ENCODE results near the gene CDKN2AIPNL.

The CDKN2AIPNL gene, protein sequence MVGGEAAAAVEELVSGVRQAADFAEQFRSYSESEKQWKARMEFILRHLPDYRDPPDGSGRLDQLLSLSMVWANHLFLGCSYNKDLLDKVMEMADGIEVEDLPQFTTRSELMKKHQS

DNA sequence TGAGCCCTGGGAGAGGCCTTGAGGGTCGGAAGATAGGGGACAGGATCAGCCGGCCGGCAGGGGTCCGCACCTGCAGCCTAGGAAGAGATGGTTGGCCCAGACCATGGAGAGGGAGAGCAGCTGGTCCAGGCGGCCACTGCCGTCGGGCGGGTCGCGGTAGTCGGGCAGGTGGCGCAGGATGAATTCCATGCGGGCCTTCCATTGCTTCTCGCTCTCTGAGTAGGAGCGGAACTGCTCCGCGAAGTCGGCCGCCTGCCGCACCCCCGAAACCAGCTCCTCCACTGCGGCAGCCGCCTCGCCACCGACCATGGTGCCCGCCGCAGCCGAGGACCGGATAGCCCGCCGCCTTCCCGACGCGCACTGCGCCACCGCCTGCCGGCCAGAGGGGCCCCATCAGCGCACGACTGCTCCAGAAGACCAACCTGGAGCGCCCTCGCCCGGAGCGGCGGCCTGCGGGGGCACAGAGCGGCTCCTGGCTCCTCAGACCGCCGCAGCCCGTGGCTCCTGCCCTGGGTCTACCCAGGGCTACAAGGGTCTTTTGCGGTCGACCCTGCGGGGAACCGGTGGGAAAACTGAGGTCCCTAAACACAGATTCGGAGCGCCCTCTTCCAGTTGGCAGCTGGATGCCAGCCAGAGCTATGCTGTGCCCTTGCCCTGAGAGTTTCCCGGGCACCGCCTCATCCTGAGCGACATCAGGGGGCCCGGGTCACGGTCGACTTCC, at the start of gene CDKN2AIPNL:
TSS of gene CDKN2AIPNL (minus strand) at position 336 of the 721 bp plus-strand sequence. CDS start at position 309, 27 bp downstream.
- peak; percentile 94 for DNase-seq

DNA sequence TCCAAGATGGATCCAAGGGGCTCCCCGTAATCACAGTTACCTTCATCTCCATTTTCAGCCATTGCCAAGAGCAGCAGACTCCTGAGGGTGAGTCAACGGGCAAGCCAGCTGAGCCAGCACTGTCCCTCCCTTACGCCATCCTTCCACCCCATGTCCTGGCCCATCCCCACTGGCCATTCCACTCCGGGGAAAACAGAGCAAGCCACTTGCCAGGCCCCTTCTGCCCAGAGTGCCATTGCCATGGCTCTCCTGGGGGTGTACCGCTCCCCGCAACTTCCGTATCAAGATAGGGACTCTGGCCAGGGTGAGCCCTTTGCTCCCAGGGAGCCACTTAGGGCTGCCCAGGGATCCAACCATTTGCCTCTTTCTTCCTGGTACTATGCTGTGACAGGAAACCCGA, 48.9 kb upstream of the CDKN2AIPNL start:
- DNase-seq, result no peak

DNA sequence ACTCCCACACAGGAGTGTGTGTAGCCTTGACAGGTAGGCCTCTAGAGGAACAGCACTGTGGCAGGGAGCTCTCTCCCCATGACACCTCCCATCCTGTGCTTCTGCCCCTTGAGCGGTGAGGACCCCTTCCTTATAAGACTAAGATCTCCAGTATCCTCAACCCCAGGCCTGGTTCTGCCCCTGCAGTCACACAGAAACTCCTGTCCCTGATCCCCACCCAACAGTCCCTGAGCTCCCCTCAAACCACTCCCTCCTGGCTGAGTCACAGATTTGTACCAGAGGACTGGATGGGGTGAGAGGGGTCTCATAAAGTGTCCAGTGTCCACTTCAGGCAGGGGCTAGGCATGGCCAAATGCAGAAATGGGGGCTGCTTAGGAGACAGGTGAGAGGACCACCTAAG, 47.8 kb upstream of the CDKN2AIPNL start:
- no peak for DNase-seq

- no peak for DNase-seq
These were observed 47.3 kb upstream of the CDKN2AIPNL start for GRCh38 chr5:134459010-134459403.

DNA sequence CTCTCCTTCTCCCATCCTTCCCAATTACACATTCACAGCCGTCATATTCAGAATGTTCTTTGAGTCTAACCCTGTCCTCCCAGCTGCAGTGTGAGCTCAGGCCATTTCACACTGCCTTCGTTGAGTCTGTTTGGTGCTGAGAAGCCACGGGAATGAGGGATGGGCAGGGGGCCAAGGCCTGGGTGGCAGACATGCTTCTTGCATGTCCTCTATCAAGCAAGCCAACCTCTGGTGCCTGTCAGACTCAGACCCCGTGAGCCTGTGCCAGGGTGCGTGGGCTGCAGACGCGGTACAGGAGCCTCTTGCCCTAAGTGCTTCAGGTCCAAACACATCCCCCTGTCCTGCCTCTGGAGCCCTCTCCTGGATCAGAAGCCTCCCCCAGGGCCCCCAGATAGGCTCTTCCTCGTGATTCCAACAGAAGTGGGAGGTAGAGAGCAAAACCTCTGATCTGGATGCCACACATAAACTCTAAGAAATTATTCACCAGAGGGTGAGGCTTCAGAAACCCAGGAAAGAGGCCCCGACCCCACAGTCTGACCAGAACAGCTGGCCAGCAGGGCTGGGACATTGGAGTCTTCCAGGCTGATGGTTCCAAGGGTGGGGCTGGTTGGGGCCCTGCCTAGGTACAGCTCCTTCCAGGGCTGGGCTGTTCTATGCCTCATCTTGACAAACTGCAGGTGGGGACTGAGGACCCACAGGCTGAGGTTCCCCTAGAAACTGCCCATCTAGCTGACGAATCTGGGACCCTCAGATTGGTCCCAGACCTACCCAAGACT, 46.7 kb upstream of the CDKN2AIPNL start:
- no peak for DNase-seq

DNA sequence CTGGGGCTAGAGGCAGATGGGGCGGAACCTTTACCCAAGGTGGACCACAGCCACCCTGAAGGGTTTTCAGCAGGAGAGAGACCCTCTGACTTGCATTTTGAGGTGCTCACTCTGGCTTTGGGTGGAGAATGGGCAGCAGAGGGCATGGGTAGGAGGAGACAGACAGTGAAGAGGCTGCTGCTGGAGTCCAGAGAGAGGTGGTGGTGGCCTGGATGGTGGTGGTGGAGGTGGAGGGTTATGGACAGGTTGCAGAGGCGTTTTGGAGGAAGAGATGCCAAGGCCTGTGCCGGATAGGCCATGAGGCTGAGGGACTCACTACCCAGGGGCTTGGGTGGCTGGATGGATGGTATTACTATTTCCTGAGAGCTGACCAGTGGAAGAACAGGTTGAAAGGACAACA, 46.1 kb upstream of the CDKN2AIPNL start:
- no peak for DNase-seq

- no peak for DNase-seq
These were observed 45.1 kb upstream of the CDKN2AIPNL start for GRCh38 chr5:134456825-134457224.

- no peak for DNase-seq
These were observed 43.8 kb upstream of the CDKN2AIPNL start for GRCh38 chr5:134455466-134455865.

GRCh38 chr5:134453016-134453415, 41.3 kb upstream of the CDKN2AIPNL start:
- DNase-seq, result no peak

- DNase-seq, result no peak
These were observed 40.3 kb upstream of the CDKN2AIPNL start for GRCh38 chr5:134451936-134452505.

DNA sequence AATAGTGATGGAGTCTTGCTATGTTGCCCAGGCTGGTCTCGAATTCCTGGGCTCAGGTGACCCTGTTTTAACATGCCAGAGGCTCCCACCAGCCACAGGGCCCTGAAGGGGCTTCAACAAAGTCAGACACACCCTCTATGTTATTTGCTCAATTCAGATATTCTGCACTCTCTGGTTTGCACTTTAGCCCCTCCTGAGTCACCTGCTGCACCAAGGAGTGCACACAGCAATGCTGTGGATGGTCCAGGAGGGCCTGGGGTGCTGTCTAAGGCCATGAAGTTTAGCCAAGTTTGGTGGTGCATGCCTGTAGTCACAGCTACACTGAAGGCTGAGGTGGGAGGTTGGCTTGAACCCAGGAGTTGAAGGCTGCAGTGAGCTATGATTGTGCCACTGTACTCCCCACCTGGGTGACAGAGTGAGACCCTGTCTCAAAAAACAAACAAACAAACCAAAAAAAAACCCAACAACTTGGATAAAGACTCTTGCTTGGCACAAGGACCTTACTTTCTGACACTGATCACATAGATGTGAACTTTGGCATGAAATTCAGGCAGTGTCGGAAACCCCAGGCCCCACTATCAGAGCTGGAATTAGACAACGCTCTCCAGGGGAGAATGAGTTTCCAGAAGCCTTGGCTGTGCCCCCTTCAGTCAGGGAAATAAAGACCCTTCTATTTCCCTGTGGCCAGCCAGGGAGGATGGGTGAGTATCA, 39.7 kb upstream of the CDKN2AIPNL start:
- no peak for DNase-seq

DNA sequence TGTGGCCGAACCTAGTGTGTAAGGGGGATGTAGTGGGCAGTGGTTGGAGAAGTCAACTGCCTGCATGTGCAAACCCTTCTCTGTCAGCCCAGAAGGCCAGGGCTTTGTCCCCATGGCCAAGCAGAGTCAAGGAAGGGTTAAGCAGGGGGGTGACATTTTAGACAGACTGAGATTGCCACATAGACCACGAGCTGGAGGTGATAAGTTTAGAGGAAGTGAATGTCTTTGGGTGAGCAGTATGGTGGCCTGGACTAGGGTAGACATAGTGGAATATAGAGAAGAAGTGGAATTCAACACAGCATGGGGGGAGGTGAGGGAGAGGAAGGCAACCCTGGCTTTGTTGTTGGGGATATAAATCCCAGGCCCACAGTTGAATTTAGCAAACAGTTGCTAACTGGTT, 38.7 kb upstream of the CDKN2AIPNL start:
- no peak for DNase-seq

DNA sequence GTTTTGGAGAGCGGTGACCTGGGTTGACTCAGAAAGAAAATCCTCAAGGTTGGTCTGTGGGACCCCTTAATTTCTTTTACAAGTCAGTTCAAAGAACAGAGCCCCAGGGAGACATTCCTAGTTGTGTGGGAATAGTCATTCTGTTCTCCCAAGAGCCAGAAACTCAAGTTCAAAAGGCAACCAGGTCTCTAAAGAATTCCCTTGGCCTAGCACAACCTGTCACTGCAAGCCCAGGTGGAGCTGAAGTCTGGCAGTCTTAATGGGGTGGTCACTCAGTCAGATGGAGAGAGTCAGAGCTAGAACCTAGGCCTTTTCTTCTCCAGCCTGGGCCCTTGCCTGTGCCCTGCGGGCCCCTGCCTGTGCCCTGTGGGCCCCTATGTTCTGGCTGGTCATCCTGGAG, 37.5 kb upstream of the CDKN2AIPNL start:
- DNase-seq, result no peak

DNA sequence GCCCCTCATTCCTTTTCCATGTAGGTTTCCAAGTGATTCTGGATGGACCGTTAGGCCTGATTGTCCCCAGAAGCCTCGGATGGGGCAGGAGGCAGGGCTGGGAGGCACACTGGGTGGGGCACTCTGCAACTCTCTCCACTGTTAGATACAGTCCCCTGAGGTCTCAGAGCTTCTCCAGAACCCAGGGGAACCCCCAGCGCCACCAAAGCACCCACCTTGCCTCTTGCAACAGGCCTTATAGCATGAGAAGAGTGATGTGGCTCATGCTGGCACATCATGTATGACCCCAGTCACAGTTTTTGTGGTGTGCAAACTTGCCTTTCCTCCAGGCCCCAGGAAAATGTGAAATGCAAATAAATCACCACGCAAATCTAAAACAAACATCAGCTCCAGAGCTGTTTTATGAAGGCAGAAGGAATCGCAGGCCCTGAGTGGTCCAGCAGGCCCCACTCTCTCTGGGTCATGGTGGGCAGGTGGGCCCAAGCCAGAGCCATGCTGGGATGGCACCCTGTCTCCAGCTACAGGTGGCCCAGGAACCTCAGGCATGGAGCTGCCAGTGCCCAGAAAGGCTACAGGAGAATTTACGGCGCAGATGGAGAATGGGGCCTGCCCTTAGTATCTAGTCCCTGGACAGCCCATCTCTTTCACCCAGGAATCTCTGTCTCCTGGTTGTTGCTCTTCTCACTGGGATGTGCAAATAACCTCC, 36.3 kb upstream of the CDKN2AIPNL start:
- no peak for DNase-seq

GRCh38 chr5:134446938-134447337, 35.3 kb upstream of the CDKN2AIPNL start:
- no peak for DNase-seq

- no peak for DNase-seq
These were observed 34.5 kb upstream of the CDKN2AIPNL start for GRCh38 chr5:134445856-134446818.

DNA sequence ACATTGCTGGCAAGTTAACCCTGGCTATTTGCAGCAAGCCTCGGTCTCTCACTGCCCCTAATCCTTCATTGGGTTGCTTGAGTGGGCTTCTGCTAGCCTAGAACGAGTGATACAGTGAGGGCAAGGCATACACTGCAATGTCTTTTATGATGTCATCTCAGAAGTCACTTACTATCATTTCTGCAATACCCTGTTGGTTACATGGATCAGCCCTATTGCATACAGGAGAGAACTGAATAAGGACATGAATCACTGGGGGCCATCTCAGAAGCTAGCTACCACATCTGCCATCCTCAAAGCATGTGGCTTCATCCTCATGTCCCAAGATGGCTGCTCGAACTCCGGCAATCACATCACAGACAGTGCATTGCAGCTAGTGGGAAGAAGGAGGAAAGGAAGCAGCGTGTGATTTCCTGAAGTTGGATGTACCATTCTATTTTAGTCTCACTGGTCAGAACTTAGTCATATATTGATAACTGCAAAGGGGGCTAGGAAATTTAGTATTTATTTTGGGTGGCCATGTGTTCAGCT, 33.3 kb upstream of the CDKN2AIPNL start:
- DNase-seq, result no peak

- DNase-seq, result no peak
These were observed 28.6 kb upstream of the CDKN2AIPNL start for GRCh38 chr5:134440201-134440755.

- peak; percentile 25 for DNase-seq
These were observed 27.6 kb upstream of the CDKN2AIPNL start for GRCh38 chr5:134439210-134439654.

DNA sequence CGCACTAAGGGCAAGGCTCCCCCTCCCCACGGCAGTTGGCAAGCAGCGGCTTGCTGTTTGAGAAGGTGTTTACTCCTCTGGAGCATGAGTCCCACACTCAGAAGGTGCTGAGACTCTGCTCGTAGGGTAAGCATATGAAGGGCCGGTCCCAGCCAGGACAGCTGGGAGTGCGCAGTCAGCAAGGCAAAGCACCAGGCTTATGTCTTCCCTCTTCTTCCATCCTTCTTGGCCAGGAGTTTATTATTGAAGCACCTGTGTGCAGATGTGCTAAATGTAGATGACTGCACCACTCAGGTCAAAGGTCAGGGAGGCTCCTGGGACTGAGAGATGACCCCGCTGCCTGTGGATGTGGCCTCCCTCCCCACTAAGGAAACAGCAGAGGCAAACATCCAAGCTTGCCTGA, 27.0 kb upstream of the CDKN2AIPNL start:
- DNase-seq, result no peak

Measured in midbrain (tissue), 1 donor.